ENCODE results near the gene SEL1L3. TPM values are rescaled to one million over a fixed set of nuclear protein-coding genes. Genes with fewer than 3 reads are reported as not detected.

The SEL1L3 gene
- total RNA-seq, 1 donor: 83.5 TPM

DNA sequence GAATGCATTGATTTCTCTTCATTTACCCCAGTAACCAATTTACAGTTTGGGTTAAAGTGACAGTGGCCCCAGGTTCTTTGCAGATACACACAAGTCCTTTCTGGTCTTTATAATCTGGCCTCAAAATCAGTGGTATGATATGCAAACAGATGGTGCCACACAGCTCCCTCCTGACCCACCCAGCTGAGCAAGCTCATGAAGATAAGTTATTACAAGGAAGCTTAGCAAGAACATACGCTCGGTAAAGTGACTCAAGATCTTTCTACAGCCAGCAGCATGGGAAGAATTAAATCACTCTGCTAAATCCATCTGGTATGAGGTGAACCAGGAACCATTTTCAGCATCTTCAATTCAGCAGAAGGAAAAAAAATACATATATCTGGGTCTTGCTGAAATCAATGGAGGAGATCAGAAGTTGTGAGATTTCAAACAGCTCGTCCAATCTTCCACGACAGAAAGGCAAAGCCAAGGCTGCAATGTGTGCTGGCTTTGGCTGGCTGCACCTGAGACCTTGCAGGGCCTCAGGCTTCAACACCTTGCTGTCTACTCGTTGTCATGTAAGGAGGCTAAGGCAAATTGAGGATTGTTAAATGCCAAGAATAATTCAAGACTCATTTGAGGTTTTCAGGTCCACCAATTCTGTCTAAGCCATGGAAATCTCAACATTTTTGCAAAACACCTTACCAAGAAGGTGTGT lies 28.2 kb downstream of the SEL1L3 start:
- DNase-seq (ENCODE audit: low read depth): no peak
- TF ChIP-seq, protein P1, sequence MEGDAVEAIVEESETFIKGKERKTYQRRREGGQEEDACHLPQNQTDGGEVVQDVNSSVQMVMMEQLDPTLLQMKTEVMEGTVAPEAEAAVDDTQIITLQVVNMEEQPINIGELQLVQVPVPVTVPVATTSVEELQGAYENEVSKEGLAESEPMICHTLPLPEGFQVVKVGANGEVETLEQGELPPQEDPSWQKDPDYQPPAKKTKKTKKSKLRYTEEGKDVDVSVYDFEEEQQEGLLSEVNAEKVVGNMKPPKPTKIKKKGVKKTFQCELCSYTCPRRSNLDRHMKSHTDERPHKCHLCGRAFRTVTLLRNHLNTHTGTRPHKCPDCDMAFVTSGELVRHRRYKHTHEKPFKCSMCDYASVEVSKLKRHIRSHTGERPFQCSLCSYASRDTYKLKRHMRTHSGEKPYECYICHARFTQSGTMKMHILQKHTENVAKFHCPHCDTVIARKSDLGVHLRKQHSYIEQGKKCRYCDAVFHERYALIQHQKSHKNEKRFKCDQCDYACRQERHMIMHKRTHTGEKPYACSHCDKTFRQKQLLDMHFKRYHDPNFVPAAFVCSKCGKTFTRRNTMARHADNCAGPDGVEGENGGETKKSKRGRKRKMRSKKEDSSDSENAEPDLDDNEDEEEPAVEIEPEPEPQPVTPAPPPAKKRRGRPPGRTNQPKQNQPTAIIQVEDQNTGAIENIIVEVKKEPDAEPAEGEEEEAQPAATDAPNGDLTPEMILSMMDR (IDR thresholded peaks at IDR 0.05; ENCODE audit: insufficient read depth, low read length): no peak
- no peak overlapping the region for H3K4me3 ChIP-seq (ENCODE audit: low read depth, low read length)

DNA sequence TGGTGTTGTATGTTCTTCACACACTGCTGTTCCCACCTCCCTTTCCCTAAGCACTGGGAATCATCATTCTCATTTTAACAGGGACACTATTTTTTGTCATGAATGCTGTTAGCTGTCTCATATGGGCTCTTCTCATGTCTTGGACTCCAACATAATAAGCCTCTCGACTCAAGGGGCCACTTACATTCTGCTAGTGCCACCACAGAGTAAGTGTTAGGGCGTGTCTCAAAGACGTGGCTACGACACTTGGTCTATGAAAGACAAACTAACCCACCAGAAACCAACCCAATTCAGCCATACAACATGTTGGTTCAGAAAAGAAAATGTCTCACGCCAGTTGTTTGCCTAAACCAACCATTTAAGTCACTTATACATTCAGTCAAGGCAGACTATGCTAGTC lies 32.2 kb downstream of the SEL1L3 start:
- no peak overlapping the region for H3K4me3 ChIP-seq (ENCODE audit: low read depth, low read length)
- TF ChIP-seq, protein P1 (IDR thresholded peaks at IDR 0.05; ENCODE audit: insufficient read depth, low read length): no peak
- no peak for DNase-seq (ENCODE audit: low read depth)

DNA sequence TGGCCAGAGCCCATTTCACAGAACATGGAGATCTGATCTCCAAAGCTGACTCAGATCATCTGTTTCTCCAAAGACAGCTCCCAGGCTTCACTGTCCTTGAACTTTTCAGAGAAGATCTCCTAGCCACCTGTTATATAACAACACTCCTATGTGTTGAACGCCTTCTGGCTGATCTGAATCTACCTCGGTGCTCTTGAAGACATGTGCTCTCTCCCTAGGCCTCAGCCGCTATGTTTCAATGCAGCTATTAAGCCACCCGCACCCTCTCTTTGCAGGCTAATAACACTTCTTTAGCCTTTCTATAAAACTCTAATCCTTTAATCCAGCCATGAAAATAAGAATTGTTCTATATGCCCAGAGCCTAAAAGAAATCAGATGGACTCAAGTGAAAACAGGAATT lies 34.9 kb downstream of the SEL1L3 start:
- no peak overlapping the region for H3K4me3 ChIP-seq (ENCODE audit: low read depth, low read length)
- no peak for DNase-seq (ENCODE audit: low read depth)
- TF ChIP-seq, protein P1 (IDR thresholded peaks at IDR 0.05; ENCODE audit: insufficient read depth, low read length): no peak

DNA sequence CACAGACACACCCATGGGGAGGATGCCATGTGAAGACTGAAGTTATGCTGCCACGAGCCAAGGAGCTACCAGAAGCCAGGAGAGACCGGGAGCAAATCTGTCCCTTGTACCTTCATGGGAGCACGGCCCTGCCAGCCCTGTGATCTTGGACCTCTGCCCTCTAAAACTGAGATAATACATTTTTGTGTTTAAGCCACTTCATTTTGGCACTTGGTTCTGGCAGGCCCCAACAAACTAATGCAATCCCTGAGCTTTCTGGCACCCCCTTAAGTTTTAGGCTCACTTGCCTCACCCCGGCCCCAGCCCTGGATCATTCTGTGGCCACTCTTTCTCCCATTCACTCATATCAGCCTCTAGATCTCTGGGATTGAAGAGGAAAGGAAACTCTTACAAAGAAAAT lies 35.4 kb downstream of the SEL1L3 start:
- DNase-seq (ENCODE audit: low read depth): peak; percentile 54
- no peak overlapping the region for H3K4me3 ChIP-seq (ENCODE audit: low read depth, low read length)
- TF ChIP-seq, protein P1 (IDR thresholded peaks at IDR 0.05; ENCODE audit: insufficient read depth, low read length): no peak

DNA sequence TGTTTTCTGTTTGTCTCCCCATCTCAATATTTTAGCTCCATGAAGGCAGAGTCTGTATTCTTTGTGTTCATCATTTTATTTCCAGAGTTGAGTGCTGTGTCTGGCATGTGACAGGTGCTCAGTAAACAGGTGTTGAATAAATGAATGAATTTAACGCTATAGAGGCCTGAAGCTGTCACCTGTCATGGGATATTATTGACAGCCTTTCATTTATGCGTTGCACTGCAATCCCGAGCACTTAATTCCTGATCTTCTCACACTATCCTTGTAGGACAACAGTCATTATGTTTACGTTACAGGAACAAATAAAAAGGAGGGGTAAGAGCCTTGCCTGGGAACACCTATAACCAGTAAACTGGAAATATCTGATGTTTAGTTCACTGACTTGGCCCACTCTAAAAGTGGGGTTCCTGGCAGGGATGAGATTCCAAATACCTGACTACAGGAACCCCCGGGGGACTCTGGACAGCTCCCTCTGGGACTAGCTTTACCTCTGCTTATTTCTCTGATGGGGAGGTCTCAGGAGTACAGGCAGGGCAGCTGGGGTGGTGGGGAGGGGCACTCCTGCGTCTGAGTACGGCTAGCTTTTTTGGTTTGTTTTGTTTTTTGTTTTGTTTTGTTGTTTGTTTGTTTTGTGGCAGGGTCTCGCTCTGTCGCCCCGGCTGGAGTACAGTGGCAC lies 36.6 kb downstream of the SEL1L3 start:
- no peak for DNase-seq (ENCODE audit: low read depth)
- no peak overlapping the region for H3K4me3 ChIP-seq (ENCODE audit: low read depth, low read length)
- TF ChIP-seq, protein P1 (IDR thresholded peaks at IDR 0.05; ENCODE audit: insufficient read depth, low read length): no peak

DNA sequence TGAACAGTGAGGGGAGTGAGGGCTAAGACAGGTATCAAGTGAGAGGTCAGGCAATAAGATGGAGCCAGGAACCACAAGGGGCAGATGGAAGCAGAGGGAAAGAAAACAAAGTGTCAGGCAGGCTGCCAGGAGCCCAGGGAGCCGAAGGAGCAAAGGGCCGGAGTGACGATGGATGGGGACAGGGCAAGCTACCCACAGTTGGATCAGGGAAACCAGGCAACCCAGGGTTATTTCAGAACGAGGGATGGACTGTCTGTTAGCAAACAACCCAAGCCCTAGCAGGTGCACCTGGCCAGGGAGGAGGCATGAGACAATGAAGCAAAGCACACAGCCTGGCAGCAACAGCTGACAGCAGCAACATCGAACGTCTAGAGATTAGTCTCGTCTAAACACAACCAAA lies 39.2 kb downstream of the SEL1L3 start:
- TF ChIP-seq, protein P1 (IDR thresholded peaks at IDR 0.05; ENCODE audit: insufficient read depth, low read length): no peak
- no peak for DNase-seq (ENCODE audit: low read depth)
- no peak overlapping the region for H3K4me3 ChIP-seq (ENCODE audit: low read depth, low read length)
